Measurements from ENCODE around the gene COL16A1.
A peak's percentile ranks its signal among the peaks of the same experiment; 100 is the strongest.

The COL16A1 gene

DNA sequence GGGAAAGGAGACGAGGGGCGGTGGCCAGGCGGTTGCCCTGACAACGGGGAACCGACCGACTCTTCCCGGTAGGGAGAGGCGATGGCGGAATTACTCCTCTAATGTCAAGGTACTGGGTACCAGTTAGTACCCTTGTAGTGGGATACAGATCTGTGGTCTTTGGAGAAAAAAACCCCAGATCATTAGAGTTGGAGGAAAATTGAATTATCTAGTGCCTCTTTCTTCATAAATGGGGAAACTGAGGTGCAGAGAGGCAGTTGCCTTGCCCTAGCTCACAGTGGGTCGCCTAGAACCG, 58.6 kb downstream of the COL16A1 start:
- no peak for DNase-seq

DNA sequence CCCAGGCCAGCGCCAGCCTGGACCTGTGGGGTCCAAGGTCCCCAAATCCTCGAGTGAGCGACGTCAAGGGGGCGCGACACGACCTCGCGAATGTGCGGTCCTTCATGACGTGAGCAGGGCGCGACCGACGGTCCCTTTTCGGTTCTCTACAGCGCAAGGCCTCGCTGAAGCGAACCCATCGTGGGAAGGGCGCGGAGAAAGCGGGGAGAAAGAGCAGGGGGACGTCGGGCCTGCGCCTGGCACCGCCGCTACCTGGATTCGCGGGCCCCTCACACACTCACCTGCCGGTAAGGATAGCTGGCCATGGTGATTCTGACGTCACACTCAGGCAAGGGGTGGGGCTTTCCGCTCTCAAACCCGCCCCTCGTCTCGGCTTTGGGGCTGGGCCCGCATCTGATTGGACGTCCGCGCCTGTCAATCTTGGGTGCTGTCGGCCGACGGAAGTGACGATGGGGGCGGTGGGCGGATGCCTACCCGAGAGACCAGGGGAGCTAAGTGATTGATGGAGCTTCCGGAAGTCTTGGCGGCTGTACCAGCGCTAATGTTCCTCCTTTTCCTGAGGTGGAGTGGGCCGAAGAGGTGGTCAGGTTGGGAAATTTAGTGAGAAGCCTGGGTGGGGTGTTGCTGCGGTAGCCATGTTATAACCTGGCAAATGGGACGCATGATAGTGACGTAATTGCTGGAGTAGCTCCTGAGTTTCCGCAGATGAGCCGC, 59.1 kb downstream of the COL16A1 start, which contains the start of gene PEF1:
PEF1 (minus strand) TSS at position 317 of the 714 bp plus-strand sequence; CDS start at position 305, 12 bp downstream.
- peak; percentile 99 for DNase-seq

DNA sequence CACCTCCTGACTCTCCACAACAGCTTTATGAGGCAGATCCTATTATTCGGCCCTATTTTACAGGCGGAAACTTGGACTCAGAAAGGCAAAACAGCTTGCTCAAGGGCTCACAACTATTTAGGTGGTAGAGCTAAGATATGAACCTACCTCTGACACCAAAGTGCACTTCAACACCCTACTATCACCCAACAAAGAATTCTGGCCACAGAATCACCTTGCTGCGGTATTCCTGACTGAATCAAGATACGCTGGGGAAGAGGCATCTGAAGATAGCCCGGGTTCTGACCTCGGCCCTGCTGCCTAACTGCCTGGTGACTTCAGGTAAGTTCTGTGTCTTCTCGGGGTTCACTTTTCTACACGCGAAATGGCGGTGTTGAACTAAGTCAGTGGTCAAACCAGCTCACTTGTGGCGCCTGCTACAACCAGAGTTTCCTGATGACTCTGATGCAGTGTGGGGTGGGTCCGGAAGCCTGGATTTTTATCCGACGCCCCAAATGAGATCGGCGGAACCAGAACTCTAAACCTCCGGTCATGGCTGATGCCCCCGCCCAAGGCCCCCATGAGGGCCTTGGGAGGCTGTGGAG, 59.7 kb downstream of the COL16A1 start:
- DNase-seq = no peak

DNA sequence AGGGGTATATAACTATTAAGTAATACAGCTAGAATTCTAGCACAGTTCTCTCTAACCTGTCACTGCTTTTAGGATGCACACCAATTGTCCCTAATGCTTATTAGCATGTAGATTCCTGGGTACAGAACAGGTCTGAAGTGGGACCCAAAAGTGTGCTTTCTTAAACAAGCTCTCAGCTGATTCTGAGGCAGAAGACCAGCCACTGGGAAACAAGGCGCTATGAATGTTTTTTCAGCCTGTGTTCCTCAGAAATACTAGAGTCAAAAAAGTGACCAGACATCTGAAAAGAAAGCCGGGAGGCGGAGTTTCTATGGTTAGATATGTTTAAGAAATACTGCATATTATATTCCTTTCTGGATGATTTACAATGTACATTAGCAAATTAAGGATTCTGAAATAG, 60.9 kb downstream of the COL16A1 start:
- no peak for DNase-seq

DNA sequence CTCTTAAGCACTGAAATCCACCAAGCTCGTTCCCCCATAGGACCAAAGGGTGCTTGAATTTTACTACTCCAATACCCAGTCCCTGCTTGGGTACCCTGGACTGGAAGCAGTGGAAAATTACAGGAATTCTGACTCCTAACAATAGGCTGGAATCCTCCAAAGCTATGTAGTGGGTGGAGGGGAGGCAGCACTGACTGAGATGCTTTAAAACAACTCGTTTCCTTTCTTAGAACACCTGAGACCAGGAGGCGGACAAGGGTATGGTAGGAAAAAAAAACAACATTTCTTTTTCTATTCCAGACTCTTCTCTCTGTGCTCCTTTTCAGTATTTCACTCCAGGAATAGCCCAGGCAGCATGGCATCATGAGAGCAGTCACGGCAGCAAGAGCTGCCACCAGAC, 61.5 kb downstream of the COL16A1 start:
- DNase-seq = no peak

DNA sequence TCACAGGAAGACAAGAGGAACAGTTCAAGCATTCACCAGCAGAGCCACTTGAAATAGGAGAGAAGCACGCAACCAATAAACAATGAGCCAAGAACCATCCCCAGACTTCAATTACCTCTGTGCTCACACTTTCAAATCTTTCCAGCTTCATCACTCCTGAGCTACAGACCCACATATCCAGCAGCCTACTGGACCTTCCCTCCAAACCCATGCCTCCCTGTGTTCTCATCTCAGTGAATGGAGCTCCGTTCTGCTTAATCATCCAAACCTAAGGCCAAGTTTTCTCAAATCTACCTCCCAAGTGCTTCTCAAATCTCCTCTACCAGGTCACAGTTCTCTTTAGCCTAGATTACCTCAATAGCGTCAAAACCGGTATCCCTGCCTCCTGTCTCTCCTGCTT, 62.9 kb downstream of the COL16A1 start:
- no peak for DNase-seq

DNA sequence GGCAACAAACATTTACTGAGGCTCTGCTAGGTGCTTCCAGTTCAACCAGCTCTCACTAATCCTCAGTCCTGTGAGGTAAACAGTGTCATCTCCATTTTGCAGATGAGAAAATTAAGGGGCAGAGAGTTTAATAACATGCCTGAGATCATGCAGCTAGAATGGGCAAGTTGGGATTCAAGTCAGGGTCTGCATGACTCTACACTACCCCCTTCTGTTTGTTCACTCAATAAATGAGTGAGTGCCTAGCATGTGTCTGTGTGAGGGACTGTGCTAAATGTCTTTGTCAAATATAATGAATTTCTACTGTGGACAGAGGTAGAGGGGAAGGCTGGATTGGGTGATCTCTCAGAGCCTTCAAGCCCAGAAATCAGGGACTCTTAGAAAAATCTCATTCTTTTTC, 63.6 kb downstream of the COL16A1 start:
- no peak for DNase-seq

DNA sequence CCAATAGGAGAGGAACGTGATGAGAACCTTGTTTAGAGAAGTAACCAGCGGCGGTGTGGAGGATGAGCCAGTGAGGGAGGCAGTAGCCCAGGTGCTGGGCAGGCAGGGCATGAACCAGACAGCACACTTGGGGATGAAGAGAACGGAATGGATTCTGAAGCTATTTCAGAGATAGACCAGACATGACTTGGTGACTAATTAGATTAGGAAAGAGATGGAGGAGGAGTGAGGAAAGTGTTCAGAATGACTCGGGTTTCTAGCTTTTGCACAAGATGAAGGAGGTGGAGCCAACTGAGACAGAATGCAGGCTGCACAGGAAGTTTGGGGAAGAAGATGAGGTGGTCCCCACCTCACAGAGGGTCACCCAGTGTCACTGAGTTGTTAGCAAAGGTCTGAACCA, 64.3 kb downstream of the COL16A1 start:
- DNase-seq = peak; percentile 59 to 82 (median 78)

DNA sequence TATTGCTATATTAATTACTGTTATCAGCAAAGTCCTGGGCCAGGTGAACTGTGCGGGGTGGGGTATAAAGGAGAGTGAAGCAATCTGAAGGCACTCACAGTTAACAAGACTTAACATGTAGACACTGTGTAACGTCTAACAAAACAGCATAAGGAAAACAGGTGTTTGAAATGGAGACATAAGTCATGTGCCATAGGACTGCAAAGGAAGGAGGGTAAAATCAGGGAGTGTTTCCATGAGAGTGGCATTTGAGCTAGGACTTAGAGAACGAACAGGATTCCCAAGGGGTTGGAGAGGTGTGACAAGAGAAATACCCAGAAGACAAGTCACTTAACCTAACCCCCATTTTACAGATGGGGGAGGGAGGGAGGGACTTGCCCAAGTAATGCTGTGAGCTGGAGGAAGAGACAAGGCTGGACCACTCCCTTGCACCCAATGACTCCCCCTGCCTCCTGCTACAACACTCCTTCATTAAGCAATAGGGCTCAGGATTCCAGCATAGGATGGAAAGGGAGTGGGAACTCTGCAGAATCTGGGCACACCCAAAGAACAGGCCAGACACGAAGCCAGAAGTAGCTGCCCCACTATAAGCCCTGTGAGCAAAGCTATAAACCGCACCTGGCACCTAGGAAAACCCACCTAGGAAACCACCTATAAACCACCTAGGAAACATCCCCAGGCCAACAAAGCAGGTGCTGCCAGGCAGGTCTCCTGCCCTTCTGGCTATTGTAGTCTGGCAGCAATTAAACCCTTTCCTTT, 65.7 kb downstream of the COL16A1 start:
- DNase-seq = no peak

DNA sequence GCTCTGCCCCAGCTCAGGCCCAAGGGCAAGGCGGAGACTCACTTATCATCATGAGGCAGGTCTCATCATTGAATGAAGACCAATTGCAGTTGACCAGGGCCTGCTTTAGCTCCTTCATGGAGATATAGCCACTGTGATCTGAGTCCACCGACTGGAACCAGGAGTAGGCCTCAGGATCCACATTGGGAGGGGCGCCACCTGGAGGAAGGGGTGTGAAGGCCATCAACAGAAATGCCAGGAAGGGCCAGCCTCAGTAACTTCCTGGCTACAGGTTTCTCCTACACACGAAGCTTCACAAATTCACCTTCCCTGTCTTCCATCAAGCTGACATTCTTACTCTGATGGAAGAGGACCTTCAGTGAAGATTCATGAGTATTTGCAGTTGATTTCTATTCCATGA, 70.7 kb downstream of the COL16A1 start:
- DNase-seq = peak; percentile 44 to 69 (median 55)

DNA sequence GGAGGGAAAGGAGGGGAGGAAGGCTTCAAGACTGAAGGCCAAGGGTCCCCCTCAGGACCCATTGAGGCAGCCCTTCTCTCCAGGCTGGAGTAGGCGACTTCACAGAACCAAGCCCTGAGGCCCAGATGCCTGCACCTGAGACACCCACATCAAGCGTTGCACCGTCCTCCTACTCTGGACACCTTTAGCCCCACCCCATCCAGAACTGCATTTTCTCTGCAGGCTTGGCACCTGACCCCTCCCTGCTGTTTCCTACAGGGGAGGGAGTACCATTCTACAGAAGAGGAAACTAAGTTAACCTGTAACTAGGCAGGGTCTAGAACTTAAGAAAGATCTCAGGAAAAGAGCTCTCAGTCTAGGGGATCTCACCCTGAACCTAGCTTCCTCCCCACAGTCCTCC, 71.2 kb downstream of the COL16A1 start:
- no peak for DNase-seq

DNA sequence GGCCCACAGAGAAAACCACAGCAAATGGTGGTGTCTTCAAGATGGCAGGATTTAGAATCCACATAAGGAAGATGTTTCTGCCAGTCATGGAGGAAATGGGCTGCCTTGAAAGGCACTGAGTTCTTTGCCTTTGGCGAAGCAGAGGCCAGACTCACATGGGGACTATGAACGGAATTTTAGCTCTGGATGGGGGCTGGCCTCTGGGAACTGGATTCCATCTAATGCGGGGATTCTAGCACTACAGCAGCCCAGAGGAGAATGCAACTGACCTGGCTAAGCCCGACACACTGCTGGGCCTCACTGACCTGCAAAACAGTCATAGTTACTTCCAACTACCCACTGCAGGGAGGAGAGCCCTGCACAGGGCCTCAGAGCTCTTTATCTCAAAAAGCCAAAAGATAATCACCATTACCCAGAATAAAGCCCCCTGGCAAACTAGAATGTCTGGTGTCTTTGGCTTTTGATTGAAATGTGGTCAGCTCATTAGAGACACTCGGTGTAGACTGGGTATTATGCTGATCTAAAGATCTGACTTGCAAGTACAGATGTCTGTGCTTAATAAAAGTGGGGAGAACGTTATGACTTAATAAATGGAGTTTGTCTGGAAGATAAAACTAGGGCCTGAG, 74.8 kb downstream of the COL16A1 start:
- no peak for DNase-seq

DNA sequence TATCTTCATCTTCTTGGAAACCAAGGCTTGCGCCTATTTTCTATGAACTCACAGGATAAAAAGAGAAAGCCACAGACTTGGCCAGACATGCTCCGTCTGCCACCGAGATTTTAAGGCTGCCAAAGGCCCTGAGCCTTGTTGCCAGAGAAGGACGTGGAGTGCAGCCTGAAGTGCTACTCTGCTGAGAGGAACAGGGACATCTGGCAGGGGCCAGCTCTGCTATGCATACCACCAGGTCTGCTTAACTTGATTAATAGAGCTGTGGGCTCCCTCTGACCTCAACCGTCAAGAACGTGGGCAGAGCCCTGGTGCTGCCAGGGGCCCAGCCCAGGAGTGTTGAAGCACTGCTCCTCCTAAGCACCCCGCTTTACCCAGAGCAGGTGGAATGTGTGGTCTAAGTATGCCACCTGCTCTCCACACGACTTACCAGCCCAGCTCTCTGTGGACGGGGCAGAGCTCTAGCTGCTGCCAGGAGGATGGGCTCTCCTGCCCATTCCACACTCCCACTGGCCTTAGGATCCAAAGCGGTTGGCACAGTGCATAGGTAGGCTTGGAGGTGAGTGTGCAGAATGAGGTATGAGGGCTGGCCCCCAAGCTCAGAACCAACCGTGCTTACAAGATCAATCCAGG, 75.8 kb downstream of the COL16A1 start:
- no peak for DNase-seq

DNA sequence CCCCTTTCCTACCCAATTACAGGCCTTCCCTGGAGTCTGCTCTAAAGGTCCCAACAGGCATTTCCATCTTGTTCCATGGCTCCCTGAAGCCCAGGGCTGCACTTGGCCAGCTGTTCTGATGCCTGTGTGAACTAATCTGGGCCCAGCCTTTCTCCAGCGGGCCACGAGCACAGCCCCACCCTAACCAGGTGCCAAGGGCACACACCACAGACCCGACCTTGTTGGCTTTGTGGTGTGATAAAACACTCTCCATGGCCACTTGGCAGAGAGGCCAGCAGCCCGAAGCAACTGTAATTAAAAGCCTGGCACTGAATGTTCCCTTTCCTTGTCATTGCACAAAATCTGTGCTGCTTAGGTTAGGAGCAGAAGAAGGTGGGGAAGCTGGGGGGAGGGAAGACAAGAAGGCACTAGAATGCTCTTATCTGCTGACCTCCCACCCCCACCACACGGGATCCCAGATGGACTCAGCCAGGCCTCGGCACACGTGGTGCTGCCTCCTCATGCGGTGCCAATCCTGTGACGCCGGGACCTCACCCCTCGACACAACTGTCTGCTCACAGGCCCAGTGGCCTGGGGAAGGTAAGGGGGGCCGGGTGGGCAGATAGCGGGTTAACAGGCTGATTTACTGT, 76.4 kb downstream of the COL16A1 start:
- no peak for DNase-seq

DNA sequence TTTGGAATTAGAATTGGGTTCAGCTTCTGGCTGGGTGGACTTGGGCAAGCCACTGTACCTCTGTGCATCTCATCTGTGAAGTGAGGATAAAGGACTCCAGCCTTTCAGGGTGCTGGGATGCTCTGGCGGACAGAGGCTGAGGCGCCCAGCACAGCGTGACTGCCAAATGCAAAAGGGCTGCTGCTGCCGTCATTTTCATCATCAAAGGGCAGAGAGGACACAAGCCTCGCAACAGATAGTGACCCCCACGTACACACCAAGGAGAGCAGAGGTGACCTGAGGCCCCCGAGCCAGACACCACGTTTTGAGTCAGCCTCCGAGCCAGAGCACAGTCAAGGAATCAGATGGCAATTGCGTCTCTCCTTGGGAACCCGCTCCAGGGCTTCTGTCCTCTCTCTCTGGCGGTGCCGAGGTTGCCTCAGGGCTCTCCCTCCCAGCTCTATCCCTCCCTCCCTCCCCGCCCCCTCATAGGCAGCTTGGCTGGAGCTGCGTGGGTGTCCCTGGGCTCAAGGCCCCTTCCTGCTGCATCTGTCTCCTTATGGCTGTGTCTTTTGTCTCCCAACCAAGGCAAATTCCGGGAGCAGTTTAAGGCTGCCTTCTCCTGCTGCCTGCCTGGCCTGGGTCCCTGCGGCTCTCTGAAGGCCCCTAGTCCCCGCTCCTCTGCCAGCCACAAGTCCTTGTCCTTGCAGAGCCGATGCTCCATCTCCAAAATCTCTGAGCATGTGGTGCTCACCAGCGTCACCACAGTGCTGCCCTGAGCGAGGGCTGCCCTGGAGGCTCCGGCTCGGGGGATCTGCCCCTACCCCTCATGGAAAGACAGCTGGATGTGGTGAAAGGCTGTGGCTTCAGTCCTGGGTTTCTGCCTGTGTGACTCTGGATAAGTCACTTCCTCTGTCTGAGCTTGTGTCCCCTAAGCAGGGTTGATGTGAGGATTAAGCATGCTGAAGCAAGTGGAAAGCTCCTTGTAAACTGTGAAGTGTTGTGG, 77.3 kb downstream of the COL16A1 start:
- DNase-seq = no peak

DNA sequence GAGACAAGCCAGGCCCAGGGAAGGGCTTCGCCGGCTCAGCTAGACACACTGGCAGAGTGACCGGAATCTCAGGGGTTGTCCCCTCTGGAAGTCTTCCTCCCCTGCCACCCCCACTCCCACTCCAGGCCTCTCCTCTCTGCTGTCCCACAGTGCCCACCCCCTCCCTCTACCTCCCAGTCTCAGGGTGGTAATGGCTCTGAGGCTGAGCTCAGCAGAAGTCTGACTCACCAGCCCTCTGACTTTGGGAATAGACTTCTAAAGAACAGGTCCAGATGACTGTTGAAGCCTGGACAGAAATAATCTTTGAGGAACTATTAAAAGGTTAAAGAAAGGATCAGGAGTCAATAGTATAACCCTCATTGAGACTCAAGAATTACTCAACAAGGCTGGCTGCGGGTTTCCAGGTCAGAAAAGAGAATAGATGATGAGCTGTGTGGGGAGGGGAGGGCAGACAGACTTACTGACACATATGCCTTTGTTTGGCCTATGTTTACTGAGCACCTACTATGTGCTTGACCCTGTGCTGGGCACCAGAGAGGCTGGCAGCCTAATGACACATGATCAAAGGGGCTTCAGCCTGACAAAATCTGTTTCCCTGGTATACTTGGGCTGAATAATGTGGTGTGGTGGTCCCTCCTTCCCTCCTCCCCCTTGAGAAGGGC, 78.1 kb downstream of the COL16A1 start:
- peak; percentile 53 to 74 (median 71) for DNase-seq

DNA sequence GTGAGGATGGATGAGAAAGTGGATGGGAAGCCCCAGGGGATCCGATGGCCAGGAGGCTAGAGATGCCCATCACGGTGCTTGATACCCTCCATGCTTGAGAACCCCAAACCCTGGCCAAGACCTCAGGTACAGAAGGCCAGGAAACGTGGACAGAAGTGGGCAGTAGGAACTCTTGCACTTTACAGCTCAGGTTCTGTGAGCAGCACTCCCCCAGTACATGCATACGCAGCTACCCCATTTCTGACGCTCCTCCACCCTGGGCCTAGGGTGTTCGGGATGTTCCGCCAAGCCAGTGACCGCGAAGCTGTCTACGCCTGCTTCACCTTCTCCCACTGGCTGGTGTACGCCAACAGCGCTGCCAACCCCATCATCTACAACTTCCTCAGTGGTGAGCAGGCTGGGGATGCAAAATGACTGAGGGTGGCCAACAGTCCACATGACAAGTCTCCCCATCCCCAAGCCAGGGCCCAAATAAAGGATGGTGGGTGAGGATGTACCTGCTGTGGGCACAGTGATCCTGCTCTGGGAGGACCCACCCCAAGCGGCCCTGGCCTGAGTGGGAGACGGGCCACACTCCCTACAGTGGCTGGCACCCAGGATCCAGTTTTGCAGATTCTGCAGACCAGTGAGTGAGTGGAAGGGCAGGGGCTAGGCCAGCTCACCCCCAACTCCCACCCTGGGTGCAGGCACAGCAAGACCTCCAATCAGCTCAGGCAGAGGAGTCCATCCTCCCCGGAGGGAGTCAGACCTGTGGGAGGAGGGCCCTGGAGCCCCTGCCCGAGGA, 78.9 kb downstream of the COL16A1 start:
- DNase-seq = no peak

DNA sequence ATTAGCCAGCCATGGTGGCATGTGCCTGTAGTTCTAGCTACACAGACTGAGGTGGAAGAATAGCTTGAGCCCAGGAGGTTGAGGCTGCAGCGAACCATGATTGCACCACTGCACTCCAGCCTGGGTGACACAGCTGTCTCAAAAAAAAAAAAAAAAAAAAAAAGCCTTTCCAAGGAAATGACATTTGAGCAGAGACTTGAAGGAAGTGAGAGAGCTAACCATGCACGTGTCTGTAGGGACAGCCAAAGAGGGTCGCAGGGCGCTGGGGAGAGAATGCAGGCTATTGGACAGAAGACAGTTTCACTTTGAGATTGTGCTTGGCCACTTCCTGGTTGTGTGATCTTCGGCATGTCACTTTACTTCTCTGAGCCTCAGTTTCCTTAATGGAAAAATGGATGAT, 79.5 kb downstream of the COL16A1 start:
- DNase-seq = peak; percentile 31 to 55 (median 35)

DNA sequence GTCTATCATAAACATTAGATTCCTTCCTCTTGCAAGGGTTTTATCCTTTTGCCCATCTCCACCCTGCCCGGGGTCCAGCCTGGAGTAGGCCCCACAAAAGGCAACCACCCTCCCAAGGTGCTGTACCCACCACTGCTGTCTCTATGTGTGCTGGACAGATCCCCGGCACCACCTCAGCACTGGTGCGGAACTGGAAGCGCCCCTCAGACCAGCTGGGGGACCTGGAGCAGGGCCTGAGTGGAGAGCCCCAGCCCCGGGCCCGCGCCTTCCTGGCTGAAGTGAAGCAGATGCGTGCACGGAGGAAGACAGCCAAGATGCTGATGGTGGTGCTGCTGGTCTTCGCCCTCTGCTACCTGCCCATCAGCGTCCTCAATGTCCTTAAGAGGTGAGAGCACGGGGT, 80.5 kb downstream of the COL16A1 start:
- no peak for DNase-seq
